VCaP (cell line): ENCODE data around the gene MYOZ1.

Experiments
- H3K27ac ChIP-seq: fragments of 450-650 bp; 2 replicates; pipeline ENCODE4 v1.5.1; 2017
- TF ChIP-seq, protein P1 (sequence below): fragments of 450-650 bp; conservative IDR thresholded peaks from 2 replicates; pipeline ENCODE4 v1.5.1; 2017; ENCODE audit warnings: mild to moderate bottlenecking, moderate library complexity

MYOZ1 gene

DNA sequence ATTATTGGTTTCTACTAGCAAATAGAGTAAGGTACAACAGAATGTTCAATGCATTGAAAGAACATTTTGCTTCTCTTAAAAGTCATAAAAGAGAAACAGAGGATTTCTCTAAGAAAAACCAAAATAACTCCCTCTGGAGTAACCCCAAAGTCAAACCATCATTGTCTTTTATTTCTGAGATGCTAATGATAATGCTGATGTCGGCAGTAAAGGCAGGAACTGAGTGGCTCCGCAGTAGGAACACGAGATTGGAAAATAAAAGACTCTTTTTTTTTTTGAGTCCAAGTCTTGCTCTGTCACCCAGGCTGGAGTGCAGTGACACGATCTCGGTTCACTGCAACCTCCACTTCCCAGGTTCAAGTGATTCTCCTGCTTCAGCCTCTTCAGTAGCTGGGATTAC is 47.5 kb downstream of the MYOZ1 start:
- peak overlapping the region; percentile 97 for H3K27ac ChIP-seq
- TF ChIP-seq, protein P1, sequence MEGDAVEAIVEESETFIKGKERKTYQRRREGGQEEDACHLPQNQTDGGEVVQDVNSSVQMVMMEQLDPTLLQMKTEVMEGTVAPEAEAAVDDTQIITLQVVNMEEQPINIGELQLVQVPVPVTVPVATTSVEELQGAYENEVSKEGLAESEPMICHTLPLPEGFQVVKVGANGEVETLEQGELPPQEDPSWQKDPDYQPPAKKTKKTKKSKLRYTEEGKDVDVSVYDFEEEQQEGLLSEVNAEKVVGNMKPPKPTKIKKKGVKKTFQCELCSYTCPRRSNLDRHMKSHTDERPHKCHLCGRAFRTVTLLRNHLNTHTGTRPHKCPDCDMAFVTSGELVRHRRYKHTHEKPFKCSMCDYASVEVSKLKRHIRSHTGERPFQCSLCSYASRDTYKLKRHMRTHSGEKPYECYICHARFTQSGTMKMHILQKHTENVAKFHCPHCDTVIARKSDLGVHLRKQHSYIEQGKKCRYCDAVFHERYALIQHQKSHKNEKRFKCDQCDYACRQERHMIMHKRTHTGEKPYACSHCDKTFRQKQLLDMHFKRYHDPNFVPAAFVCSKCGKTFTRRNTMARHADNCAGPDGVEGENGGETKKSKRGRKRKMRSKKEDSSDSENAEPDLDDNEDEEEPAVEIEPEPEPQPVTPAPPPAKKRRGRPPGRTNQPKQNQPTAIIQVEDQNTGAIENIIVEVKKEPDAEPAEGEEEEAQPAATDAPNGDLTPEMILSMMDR: no peak

DNA sequence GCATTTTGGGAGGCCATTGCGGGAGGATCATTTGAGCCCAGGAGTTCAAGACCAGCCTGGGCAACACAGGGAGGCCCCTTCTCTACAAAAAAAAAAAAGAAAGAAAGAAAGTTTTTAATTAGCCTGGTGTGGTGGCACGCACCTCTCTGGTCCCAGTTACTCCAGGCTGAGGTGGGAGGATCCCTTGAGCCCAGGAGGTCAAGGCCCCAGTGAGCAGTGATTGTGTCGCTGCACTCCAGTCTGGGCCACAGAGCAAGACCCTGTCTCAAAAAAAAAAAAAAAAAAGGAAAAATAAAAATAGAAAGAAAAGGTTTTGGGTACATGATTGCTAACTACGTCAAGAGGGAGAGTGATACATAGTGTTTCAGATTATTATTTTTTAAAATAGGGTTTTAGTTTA is 48.2 kb downstream of the MYOZ1 start:
- peak overlapping the region; percentile 97 for H3K27ac ChIP-seq
- TF ChIP-seq, protein P1: no peak

DNA sequence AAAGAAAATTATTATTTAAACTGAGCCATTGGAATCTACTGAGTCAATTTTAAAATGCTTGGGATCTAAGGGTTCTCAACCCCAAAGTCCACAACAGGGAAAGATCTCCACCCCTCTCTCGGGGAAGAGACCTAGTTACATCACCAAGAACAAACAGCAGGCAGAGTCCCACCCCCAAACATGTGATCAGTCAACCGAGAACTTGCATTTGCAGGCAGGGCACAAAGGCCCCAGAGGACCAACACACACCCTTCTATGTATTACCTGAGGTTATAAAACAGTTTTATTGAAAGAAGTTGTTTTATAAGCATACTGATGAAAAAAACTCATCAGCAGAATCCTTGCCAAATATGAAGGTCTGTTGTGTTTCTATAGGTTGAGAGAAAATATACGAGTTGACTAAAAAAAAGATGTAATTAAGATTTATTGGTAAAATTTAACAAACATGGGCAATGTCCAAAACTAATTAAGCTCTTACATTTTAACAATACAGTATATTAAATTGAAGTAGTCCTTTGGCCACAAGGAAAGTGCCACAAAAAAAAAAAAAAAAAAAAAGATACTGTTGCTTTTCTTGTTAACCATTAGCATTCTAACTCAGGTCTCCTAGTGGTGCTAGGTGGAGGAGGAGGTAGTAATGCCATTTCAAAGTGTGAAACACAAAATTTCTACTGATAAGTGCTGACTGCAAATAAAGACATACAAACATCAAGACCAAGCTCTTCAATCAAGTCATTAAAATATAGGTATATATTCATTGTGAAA is 49.2 kb downstream of the MYOZ1 start:
- H3K27ac ChIP-seq: peak overlapping the region; percentile 97
- TF ChIP-seq, protein P1: no peak

DNA sequence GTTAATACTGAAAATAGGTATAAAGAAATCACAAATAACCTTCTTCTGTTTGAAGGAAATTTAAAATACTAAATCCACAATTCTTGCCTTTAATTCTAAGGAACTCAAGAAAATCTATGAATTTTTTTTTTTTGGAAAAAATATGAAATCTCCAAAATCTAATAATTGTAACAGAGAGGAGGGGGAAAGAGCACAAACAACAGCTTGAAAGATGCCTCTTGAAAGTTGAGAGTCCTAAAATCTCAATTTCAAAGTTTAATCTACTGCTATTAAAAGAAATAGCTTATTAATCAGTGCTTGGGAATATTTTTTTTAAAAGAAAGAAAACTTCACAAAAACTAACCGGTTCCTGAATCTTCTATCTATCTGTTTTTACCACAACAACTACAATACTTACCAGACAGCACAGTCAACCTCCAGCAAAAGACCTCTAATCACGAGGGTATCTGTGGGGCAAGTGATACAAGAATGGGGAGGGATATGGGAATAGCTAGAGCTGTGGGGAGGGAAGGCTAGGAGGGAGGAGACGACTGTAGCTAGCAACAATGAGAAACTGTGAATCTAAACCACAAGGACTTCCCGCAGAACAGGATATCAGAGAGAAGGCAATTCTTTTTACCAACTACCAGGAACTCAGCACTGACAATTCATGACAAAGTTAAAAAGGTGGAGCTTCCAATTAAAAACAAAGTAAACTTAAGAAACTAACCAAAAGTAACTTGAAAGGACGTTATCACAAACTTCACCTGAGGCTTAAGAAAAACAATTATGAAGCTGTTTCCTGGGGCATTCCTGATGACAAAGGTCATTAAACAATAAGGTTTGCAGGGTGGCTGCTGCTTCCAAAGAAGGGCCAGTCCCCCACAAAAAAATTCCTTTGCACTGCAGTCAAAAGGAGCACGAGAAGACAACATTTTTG is 50.1 kb downstream of the MYOZ1 start, which contains the start of gene USP54:
TSS of gene USP54 (minus strand) at position 462 of the 919 bp plus-strand sequence. CDS start 15,684 bp downstream, outside the sequence.
- TF ChIP-seq, protein P1: no peak
- H3K27ac ChIP-seq: peak within 1 kb of the TSS; percentile 97

DNA sequence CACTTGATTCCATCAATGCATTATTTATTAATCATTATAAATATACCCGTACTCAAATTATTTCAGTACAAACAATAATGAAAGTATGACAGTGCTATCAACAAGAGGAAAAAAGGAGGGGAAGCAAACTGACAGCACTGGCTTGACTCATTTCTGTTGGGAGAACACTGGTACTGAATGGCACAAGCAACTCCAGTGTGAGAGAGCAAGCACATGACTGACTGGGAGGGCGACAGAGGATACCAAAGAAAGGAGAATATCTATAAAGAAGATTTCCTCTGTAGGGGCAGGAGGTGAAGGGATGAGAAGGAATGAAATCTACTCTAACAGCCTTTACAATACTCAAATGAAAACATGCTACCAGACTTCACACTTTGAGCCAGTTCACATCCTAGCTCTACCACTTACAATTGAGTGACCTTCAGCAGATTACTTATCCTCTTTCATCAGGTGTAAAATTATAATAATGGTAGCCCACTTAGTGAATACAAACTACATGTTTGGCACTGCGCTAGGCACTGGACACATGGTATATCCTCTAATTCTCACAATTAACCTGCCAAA is 51.6 kb downstream of the MYOZ1 start:
- TF ChIP-seq, protein P1: no peak
- H3K27ac ChIP-seq: peak overlapping the region; percentile 97

DNA sequence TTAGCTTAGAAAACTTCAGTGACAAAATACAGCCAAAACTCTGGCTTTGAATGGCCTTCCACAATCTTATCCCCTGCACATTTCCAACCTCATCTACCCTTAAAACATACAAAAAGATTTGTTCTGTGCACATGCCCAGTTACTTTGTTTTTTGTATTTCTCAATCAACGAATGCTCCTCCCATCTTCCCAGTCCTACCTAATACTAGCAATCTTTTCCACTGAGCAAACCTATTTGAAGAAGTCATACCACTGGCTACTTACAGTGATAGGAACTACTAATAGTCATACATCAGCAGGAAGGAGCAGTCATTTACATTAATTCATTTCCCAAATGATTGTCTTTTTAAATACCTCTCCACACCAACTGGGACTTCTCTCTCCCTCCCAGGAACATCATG is 52.6 kb downstream of the MYOZ1 start:
- TF ChIP-seq, protein P1: no peak
- peak overlapping the region; percentile 97 for H3K27ac ChIP-seq

DNA sequence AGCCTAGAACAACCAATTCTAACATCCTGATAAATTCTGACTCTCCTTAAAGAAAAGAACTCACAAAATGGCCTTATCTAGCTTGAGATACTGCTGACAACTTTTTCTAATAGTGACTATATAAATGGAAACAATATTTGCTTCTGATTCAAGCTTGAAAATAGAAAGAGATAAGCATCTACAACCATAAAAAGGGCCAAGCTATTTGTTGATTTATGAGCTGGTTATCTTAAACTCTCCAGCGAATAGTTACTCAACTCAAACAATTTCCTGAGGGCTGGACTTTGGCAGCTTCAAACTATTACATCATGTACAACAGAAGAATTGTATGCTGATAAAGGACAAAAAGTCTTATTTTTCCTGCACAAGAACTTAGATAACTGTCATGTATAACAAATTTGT is 54.7 kb downstream of the MYOZ1 start:
- H3K27ac ChIP-seq: peak overlapping the region; percentile 97

More for the DNA sequence above, 54.7 kb downstream of the MYOZ1 start:
- TF ChIP-seq, protein P1: no peak
